Measurements from ENCODE around the gene CACNG3.

DNA sequence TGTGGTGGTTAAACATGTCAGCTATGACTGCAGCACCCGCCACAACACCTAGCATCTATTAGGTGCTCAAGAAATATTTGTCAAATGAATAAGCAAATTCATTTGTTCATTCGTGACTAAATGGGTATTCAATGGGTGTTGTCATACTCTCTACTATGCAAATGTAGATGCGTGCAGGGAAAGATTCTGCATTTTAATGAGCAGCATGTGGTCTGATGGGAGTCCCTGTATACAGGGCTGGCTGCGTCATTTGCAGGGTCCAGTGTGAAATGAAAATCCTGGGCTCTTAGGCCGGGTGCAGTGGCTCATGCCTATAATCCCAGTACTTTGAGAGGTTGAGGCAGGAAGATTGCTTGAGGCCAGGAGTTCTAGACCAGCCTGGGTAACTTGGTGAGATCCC lies 97.5 kb downstream of the CACNG3 start:
- no peak for TF ChIP-seq ZNF274 (IDR thresholded peaks at IDR 0.05; ENCODE audit: low read depth, low read length)
- TF ChIP-seq SUZ12 (IDR thresholded peaks at IDR 0.05; ENCODE audit: extremely low read depth, insufficient read depth, insufficient read length): no peak
